Type B pancreatic cell (in vitro differentiated cells): ENCODE data around the gene PLXNA1. TPM values are rescaled to one million over a fixed set of nuclear protein-coding genes. Genes with fewer than 3 reads are reported as not detected.

Source experiments
- DNase-seq: peaks from one replicate; pipeline ENCODE4 v3.0.0; 2021; ENCODE audit warnings: mixed read lengths; ENCODE audit not compliant: unreplicated experiment; ENCODE audit errors: extremely low spot score
- H3K27ac Mint-ChIP-seq: 2 replicates; pipeline ENCODE4 v1.8.0; 2021; ENCODE audit warnings: mild to moderate bottlenecking, mixed read lengths
- H3K27me3 Mint-ChIP-seq: 2 replicates; pipeline ENCODE4 v1.8.0; 2021; ENCODE audit warnings: mixed read lengths
- H3K36me3 Mint-ChIP-seq: 2 replicates; pipeline ENCODE4 v1.8.0; 2021; ENCODE audit warnings: mixed read lengths
- H3K4me1 Mint-ChIP-seq: one replicate; pipeline ENCODE4 v1.8.0; 2021; ENCODE audit warnings: mixed read lengths; ENCODE audit not compliant: unreplicated experiment
- H3K4me3 Mint-ChIP-seq: 2 replicates; pipeline ENCODE4 v1.8.0; 2021; ENCODE audit warnings: mild to moderate bottlenecking, mixed read lengths
- H3K9me3 Mint-ChIP-seq: 2 replicates; pipeline ENCODE4 v1.8.0; 2021; ENCODE audit warnings: mixed read lengths
- total RNA-seq: library from RNA; stranded (reverse); gene quantifications from 2 replicates; pipeline ENCODE4 v1.2.1, GENCODE V29; 2021; ENCODE audit warnings: low replicate concordance
- TF ChIP-seq, protein P1 (sequence below): fragments of 200-600 bp; sonication (generic); conservative IDR thresholded peaks from 2 replicates; pipeline ENCODE4 v1.5.0; 2021; ENCODE audit warnings: antibody characterized with exemption, mild to moderate bottlenecking

The PLXNA1 gene
- total RNA-seq, 1 donor from 2014 or later: 59.2 TPM

DNA sequence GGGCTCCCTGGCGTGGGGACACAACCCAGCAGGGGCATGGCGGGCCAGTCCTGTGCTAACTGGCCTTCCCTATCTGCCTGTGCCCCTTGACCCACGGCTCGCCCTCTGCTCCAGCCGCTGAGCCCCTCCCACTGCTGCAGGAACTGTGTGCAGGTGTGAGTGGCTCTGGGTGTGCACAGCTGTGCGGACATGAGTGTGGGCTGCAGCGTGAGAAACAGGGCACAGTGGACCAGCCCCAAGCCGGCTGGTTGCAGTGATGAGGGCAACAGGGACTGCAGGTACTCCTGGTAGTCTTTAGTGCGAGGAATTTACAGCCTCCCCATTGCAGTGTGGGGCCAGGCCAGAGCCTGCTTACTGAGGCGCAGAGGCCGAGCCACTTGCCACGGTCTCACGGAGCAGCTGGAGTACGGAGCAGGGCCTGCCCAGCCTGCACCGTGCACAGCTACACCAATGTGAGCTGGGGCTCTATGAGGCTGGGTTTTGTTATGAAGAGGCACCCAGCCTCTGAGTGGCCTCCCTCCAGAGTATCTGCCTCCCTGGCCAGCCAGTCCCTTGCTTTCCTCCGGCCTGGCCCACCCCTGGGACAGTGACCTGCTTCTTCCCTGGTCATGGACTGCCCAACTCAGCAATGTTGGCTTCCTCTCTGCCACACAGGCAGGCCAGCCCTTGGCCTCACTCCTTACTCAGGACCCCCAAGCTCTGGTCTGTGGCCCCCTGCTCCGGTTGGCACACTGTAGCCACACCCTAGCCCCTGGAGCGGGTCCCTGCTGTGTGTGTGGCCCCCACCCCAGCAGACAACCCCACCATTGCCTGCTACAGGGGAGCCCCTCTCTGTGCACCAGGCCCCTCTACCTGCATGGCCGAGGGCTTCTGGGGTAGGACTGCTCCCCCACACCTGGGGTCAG, 47.8 kb downstream of the PLXNA1 start:
- H3K9me3 Mint-ChIP-seq: no peaks in the 10 kb centered on the region
- H3K36me3 Mint-ChIP-seq: no peaks in the 10 kb centered on the region
- TF ChIP-seq, protein P1, sequence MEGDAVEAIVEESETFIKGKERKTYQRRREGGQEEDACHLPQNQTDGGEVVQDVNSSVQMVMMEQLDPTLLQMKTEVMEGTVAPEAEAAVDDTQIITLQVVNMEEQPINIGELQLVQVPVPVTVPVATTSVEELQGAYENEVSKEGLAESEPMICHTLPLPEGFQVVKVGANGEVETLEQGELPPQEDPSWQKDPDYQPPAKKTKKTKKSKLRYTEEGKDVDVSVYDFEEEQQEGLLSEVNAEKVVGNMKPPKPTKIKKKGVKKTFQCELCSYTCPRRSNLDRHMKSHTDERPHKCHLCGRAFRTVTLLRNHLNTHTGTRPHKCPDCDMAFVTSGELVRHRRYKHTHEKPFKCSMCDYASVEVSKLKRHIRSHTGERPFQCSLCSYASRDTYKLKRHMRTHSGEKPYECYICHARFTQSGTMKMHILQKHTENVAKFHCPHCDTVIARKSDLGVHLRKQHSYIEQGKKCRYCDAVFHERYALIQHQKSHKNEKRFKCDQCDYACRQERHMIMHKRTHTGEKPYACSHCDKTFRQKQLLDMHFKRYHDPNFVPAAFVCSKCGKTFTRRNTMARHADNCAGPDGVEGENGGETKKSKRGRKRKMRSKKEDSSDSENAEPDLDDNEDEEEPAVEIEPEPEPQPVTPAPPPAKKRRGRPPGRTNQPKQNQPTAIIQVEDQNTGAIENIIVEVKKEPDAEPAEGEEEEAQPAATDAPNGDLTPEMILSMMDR: no peak
- no peaks in the 10 kb centered on the region for H3K4me1 Mint-ChIP-seq
- no peak for DNase-seq
- H3K27me3 Mint-ChIP-seq: no peaks in the 10 kb centered on the region
- no peak overlapping the region for H3K27ac Mint-ChIP-seq
- no peak overlapping the region for H3K4me3 Mint-ChIP-seq

DNA sequence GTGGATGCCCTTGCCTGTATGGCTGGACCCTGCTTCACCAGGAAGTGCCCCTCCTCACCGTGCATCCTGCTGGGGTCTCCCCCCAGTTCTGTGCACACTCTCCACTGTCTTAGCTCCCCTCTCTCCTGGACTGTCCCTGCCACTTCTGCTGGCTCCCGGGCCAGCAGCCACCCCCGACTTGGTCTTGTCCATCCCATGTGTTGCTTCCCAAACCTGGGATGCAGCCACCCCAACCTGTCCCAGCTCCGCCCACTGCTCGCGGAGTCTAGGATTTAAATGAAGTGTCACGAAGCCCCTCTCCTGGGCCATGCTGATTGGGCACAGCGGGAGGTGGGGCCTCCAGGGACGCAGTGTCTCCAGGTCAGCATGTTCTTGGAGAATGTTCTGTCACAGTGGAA, 48.5 kb downstream of the PLXNA1 start:
- TF ChIP-seq, protein P1: no peak
- no peak for DNase-seq
- Mint-ChIP-seq H3K4me3 (no peak overlapping the region), H3K4me1 (no peaks in the 10 kb centered on the region), H3K36me3 (no peaks in the 10 kb centered on the region), H3K27me3 (no peaks in the 10 kb centered on the region), H3K9me3 (no peaks in the 10 kb centered on the region), H3K27ac (no peak overlapping the region)

GRCh38 chr3:127031845-127032244, 48.9 kb downstream of the PLXNA1 start:
- H3K27me3 Mint-ChIP-seq: no peaks in the 10 kb centered on the region
- no peak overlapping the region for H3K4me3 Mint-ChIP-seq
- H3K36me3 Mint-ChIP-seq: no peaks in the 10 kb centered on the region
- H3K27ac Mint-ChIP-seq: no peak overlapping the region
- DNase-seq: no peak
- no peaks in the 10 kb centered on the region for H3K4me1 Mint-ChIP-seq
- no peaks in the 10 kb centered on the region for H3K9me3 Mint-ChIP-seq
- TF ChIP-seq, protein P1: no peak

DNA sequence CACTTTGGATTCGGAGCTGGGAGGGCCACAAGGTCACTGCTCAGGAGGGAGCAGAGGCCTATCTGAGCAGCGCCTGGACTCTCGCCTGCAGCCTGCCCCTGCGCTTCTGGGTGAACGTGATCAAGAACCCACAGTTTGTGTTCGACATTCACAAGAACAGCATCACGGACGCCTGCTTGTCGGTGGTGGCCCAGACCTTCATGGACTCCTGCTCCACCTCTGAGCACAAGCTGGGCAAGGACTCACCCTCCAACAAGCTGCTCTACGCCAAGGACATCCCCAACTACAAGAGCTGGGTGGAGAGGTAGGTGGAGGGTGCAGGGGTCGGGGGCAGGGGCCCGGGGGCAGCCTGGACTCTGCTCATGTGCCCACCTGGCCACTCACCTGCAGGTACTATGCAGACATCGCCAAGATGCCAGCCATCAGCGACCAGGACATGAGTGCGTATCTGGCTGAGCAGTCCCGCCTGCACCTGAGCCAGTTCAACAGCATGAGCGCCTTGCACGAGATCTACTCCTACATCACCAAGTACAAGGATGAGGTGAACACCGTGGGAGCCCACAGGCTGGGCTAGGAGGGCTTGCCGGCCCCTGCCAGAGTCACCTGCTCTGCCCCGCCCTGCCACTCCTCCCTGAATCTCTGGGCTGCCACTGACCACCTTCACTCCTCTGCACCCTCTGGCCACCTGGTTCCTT, 49.5 kb downstream of the PLXNA1 start:
- no peak overlapping the region for H3K27ac Mint-ChIP-seq
- no peak overlapping the region for H3K4me3 Mint-ChIP-seq
- TF ChIP-seq, protein P1: no peak
- no peaks in the 10 kb centered on the region for H3K36me3 Mint-ChIP-seq
- no peaks in the 10 kb centered on the region for H3K9me3 Mint-ChIP-seq
- peaks cover 4% of the 10 kb centered on the region for H3K4me1 Mint-ChIP-seq
- no peaks in the 10 kb centered on the region for H3K27me3 Mint-ChIP-seq
- no peak for DNase-seq

Other genes starting within 250 kb of the PLXNA1 start
- not detected in 2 replicates for gene PRR23E, start 210.0 kb downstream of the PLXNA1 start, total RNA-seq